Measurements from ENCODE around the gene CRTAC1.

Gene CRTAC1

DNA sequence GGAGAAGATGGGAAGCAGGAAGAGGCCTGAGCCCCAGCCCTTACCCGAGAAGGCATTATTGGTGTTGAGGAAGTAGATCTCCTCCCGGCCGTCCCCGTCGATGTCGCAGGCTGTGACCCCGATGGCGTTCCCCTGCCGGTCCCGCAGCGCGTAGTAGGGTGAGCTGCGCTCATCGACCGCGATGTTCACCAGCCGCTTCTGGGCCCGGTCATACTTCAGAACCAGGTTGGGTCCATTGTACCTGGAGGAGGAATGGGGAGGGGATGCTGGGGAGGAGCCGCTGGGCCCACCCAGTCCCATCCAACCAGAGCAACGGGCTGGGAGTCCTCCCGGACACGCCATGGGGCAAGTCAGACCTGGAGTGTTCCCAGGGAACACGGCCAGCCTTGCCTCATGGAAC lies 94.3 kb downstream of the CRTAC1 start:
- no peak overlapping the region for H3K27ac ChIP-seq (replicated peaks)
- TF ChIP-seq, protein P1, sequence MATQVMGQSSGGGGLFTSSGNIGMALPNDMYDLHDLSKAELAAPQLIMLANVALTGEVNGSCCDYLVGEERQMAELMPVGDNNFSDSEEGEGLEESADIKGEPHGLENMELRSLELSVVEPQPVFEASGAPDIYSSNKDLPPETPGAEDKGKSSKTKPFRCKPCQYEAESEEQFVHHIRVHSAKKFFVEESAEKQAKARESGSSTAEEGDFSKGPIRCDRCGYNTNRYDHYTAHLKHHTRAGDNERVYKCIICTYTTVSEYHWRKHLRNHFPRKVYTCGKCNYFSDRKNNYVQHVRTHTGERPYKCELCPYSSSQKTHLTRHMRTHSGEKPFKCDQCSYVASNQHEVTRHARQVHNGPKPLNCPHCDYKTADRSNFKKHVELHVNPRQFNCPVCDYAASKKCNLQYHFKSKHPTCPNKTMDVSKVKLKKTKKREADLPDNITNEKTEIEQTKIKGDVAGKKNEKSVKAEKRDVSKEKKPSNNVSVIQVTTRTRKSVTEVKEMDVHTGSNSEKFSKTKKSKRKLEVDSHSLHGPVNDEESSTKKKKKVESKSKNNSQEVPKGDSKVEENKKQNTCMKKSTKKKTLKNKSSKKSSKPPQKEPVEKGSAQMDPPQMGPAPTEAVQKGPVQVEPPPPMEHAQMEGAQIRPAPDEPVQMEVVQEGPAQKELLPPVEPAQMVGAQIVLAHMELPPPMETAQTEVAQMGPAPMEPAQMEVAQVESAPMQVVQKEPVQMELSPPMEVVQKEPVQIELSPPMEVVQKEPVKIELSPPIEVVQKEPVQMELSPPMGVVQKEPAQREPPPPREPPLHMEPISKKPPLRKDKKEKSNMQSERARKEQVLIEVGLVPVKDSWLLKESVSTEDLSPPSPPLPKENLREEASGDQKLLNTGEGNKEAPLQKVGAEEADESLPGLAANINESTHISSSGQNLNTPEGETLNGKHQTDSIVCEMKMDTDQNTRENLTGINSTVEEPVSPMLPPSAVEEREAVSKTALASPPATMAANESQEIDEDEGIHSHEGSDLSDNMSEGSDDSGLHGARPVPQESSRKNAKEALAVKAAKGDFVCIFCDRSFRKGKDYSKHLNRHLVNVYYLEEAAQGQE (IDR thresholded peaks at IDR 0.05; ENCODE audit: insufficient replicate concordance, low read depth) = no peak
- TF ChIP-seq GABPA (IDR thresholded peaks at IDR 0.05; ENCODE audit: low read depth) (no peak), CTCF (IDR thresholded peaks at IDR 0.05; ENCODE audit: insufficient read depth, low read length) (no peak), SPI1 (IDR thresholded peaks at IDR 0.05; ENCODE audit: borderline replicate concordance, low read depth) (no peak)
- H3K4me3 ChIP-seq (replicated peaks; ENCODE audit: insufficient read depth, low read length) = no peak overlapping the region
- no peaks in the 10 kb centered on the region for H3K27me3 ChIP-seq (ENCODE audit: insufficient read depth, poor library complexity, severe bottlenecking)
- DNase-seq (ENCODE audit: low read depth in 1 of 2, low spot score in 1 of 2) = no peak

DNA sequence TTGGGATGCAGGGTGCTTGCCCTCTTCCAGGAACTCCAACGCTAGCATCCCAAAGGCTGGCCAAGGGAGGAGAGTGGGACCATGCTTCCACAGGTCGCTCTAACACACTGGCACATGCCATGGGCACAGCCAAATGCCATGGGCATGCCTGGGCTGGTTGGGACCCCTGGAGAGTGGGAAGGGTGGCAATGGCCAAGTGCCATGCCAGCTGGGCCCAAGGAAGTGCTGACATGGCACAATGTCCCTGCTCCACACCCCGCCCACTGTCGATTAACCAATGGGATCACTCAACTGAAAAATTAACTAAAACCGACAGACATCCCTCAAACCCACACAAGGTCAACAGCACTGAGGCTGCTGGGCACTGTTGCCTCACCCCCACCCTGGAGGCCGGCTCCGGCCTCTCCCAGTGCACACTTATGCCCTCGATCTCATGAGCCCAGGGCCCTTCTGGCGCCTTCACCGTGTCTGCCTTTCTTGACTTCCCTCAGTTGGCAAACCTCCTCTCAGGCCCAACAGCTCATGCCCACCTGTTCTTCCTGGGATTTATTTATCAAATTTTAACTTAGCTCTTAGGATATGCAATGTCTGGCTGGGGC lies 97.4 kb downstream of the CRTAC1 start:
- no peaks in the 10 kb centered on the region for H3K27me3 ChIP-seq (ENCODE audit: insufficient read depth, poor library complexity, severe bottlenecking)
- no peak overlapping the region for H3K27ac ChIP-seq (replicated peaks)
- no peak overlapping the region for H3K4me3 ChIP-seq (replicated peaks; ENCODE audit: insufficient read depth, low read length)
- TF ChIP-seq CTCF (IDR thresholded peaks at IDR 0.05; ENCODE audit: insufficient read depth, low read length) = no peak
- no peak for TF ChIP-seq POLR2AphosphoS5 (IDR thresholded peaks at IDR 0.05; ENCODE audit: low read depth)
- TF ChIP-seq SPI1 (IDR thresholded peaks at IDR 0.05; ENCODE audit: borderline replicate concordance, low read depth) = no peak
- no peak for TF ChIP-seq GABPA (IDR thresholded peaks at IDR 0.05; ENCODE audit: low read depth)
- DNase-seq (ENCODE audit: low read depth in 1 of 2, low spot score in 1 of 2) = no peak

DNA sequence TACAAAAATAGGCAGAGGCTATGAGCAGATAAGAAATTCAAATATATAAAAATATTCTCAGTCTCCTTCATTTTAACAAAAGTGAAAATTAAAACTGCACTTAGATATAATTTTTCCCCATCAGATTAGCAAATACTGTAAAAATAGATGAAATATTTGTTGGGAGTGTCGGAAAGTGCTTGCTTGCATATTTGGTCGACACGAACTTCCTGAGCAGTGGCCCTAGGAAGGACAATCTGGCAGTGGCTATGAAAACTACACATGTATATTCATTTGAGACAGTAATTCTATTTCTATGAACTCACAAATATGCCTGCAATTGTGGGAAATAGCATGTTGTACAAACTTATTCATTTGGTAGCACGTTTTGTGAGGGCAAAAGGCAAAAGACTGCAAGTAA lies 99.4 kb downstream of the CRTAC1 start:
- no peak for TF ChIP-seq GABPA (IDR thresholded peaks at IDR 0.05; ENCODE audit: low read depth)
- TF ChIP-seq CTCF (IDR thresholded peaks at IDR 0.05; ENCODE audit: insufficient read depth, low read length) = no peak
- TF ChIP-seq, protein P1 (IDR thresholded peaks at IDR 0.05; ENCODE audit: insufficient replicate concordance, low read depth) = no peak
- no peak for TF ChIP-seq SPI1 (IDR thresholded peaks at IDR 0.05; ENCODE audit: borderline replicate concordance, low read depth)
- no peak overlapping the region for H3K27ac ChIP-seq (replicated peaks)
- no peak overlapping the region for H3K4me3 ChIP-seq (replicated peaks; ENCODE audit: insufficient read depth, low read length)
- no peaks in the 10 kb centered on the region for H3K27me3 ChIP-seq (ENCODE audit: insufficient read depth, poor library complexity, severe bottlenecking)
- DNase-seq (ENCODE audit: low read depth in 1 of 2, low spot score in 1 of 2) = no peak

DNA sequence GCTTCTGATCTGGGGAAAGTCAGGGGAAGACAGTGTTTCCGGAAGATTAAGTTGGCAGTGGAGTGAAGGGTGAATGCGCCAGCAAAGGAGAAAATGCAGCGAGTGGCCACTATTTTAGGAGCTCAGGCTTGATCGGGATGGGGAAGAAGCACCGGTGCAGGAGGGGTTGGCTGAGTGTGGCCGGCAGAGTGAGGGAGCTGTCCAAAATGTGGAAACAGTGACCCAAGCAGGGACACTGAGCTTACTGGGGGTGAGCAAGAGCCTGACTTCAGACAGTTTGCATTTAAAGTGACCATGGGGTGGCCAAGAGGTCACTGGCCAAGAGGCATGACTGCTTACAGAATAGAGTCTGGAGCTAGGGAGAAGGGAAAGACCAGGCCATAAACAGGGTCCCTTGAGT lies 101.5 kb downstream of the CRTAC1 start:
- H3K4me3 ChIP-seq (replicated peaks; ENCODE audit: insufficient read depth, low read length) = no peak overlapping the region
- no peaks in the 10 kb centered on the region for H3K27me3 ChIP-seq (ENCODE audit: insufficient read depth, poor library complexity, severe bottlenecking)
- DNase-seq (ENCODE audit: low read depth in 1 of 2, low spot score in 1 of 2) = no peak
- H3K27ac ChIP-seq (replicated peaks) = no peak overlapping the region
- TF ChIP-seq SPI1 (IDR thresholded peaks at IDR 0.05; ENCODE audit: borderline replicate concordance, low read depth) (no peak), GABPA (IDR thresholded peaks at IDR 0.05; ENCODE audit: low read depth) (no peak)
- TF ChIP-seq, protein P1 (IDR thresholded peaks at IDR 0.05; ENCODE audit: insufficient replicate concordance, low read depth) = peak; percentile 52

Data from HL-60 (cell line).